HepG2 (cell line): ENCODE data around the gene RNU2-63P. TPM values are rescaled to one million over a fixed set of nuclear protein-coding genes. Genes with fewer than 3 reads are reported as not detected.

Source experiments
- ATAC-seq: fragments of 200-7000 bp; cut with Tn5 transposase; 3 replicates; pipeline ENCODE4 v1.9.1; 2020; ENCODE audit warnings: mild to moderate bottlenecking, moderate library complexity
- BruUV-seq: library from RNA; stranded (reverse); fragments of 400-500 nt; replicated peaks from 2 replicates; lab custom pipeline; 2021; lab: Mats Ljungman, UMichigan
- CTCF ChIA-PET: fragments of 300-600 bp; formaldehyde crosslinking; extraction: SDS; loops from one replicate; lab custom pipeline; 2021; ENCODE audit warnings: low total read pairs, inconsistent platforms, low intra/inter-chr PET ratio; lab: Yijun Ruan, JAX
- POLR2A ChIA-PET: fragments of 350-600 bp; sonication (Branson Sonifier 250); formaldehyde crosslinking; loops from one replicate; lab custom pipeline; 2020; ENCODE audit warnings: antibody characterized with exemption, inconsistent platforms; lab: Yijun Ruan, JAX
- DNase-seq: peaks from one replicate; pipeline ENCODE4 v3.0.0-alpha.2; 2015; ENCODE audit warnings: low spot score
- FAIRE-seq: peaks from 3 replicates; lab custom pipeline; 2011; peaks lifted over from hg19 to GRCh38; lab: Jason Lieb, UNC
- H2AFZ ChIP-seq: one replicate; pipeline ENCODE4 v1.6.1; 2011; ENCODE audit warnings: low read length, inconsistent platforms
- H3K27ac ChIP-seq: fragments of 300-600 bp; 3 replicates; pipeline ENCODE4 v1.8.0; 2011; ENCODE audit warnings: mixed run types, mild to moderate bottlenecking, mixed read lengths, low read length, inconsistent platforms; ENCODE audit not compliant: insufficient read depth; ENCODE audit errors: extremely low read length
- H3K27me3 ChIP-seq, 2 experiments: fragments of 200-600 bp in 1 of 2; 2 replicates in 1 of 2; 3 replicates in 1 of 2; pipeline versions ENCODE4 v1.6.0 to v1.8.0; 2011; ENCODE audit warnings: low read length in 2 of 2, mild to moderate bottlenecking in 2 of 2, moderate library complexity in 2 of 2, inconsistent platforms in 1 of 2; ENCODE audit not compliant: insufficient read depth in 2 of 2, control insufficient read depth in 1 of 2
- H3K36me3 ChIP-seq, 2 experiments: fragments of 200-600 bp in 1 of 2; replicated peaks in 1 of 2; 2 replicates in 1 of 2; 3 replicates in 1 of 2; pipeline versions ENCODE4 v1.5.1 to v1.8.0; 2011; ENCODE audit warnings: low read length in 2 of 2, inconsistent platforms in 1 of 2; ENCODE audit not compliant: insufficient read depth in 2 of 2, control insufficient read depth in 1 of 2
- H3K4me1 ChIP-seq: 2 replicates; pipeline ENCODE4 v1.5.1; 2012; ENCODE audit warnings: low read length, inconsistent platforms; ENCODE audit not compliant: insufficient read depth
- H3K4me2 ChIP-seq: 2 replicates; pipeline ENCODE4 v1.6.0; 2011; ENCODE audit warnings: low read depth, low read length, inconsistent platforms
- H3K4me3 ChIP-seq, 3 experiments: fragments of 200-600 bp in 1 of 3; sonication (generic), shearing (Covaris generic) in 1 of 3; replicated peaks in 1 of 3; 2 replicates each; pipeline ENCODE4 v1.5.1; 2011 to 2016; ENCODE audit warnings: low read length in 3 of 3, inconsistent platforms in 2 of 3, low read depth in 2 of 3, mild to moderate bottlenecking in 2 of 3, control low read depth in 1 of 3, mixed read lengths in 1 of 3; ENCODE audit not compliant: insufficient read depth in 1 of 3
- H3K79me2 ChIP-seq: one replicate; pipeline ENCODE4 v1.6.1; 2011; ENCODE audit warnings: low read length, inconsistent platforms; ENCODE audit not compliant: insufficient read depth
- H3K9ac ChIP-seq: 2 replicates; pipeline ENCODE4 v1.6.0; 2011; ENCODE audit warnings: mild to moderate bottlenecking, low read depth, low read length, inconsistent platforms; ENCODE audit not compliant: insufficient read depth
- H3K9me3 ChIP-seq: 2 replicates; pipeline ENCODE4 v1.5.1; 2012; ENCODE audit warnings: mild to moderate bottlenecking, low read length
- H4K20me1 ChIP-seq: 2 replicates; pipeline ENCODE4 v1.6.0; 2011; ENCODE audit warnings: inconsistent platforms, mild to moderate bottlenecking, low read length, moderate library complexity; ENCODE audit not compliant: insufficient read depth
- FOXP1 ChIP-seq, 2 experiments: fragments of 450-650 bp in 1 of 2; IDR thresholded peaks; 2 replicates each; pipeline ENCODE4 v1.6.1; 2017 to 2018; ENCODE audit warnings: antibody characterized with exemption in 1 of 2
- KLF16 ChIP-seq, 2 experiments: sonication (generic) in 1 of 2; formaldehyde crosslinking in 1 of 2; IDR thresholded peaks; 2 replicates each; pipeline versions ENCODE4 v1.6.1 to v1.8.0; 2016 to 2023; ENCODE audit warnings: missing genetic modification reagents in 2 of 2, missing compliant biosample characterization in 1 of 2
- NR2C2 ChIP-seq: sonication (generic); formaldehyde crosslinking; IDR thresholded peaks from 2 replicates; pipeline ENCODE4 v1.4.0; 2020; ENCODE audit warnings: missing genetic modification reagents, mild to moderate bottlenecking, moderate library complexity, borderline replicate concordance
- REXO4 ChIP-seq: sonication (generic); formaldehyde crosslinking; IDR thresholded peaks from 2 replicates; pipeline ENCODE4 v1.8.0; 2022; ENCODE audit warnings: missing genetic modification reagents, mild to moderate bottlenecking, borderline replicate concordance
- SMYD3 ChIP-seq: sonication (generic); formaldehyde crosslinking; IDR thresholded peaks from 2 replicates; pipeline ENCODE4 v1.8.1; 2023; ENCODE audit warnings: mild to moderate bottlenecking, missing genetic modification reagents
- ZC3H13 ChIP-seq: sonication (generic); formaldehyde crosslinking; IDR thresholded peaks from 2 replicates; pipeline ENCODE4 v1.8.1; 2023; ENCODE audit warnings: mild to moderate bottlenecking, missing genetic modification reagents, moderate library complexity
- ZNF160 ChIP-seq: sonication (generic); formaldehyde crosslinking; IDR thresholded peaks from 2 replicates; pipeline ENCODE4 v1.8.0; 2022; ENCODE audit warnings: mild to moderate bottlenecking, inconsistent platforms, missing genetic modification reagents
- ZNF382 ChIP-seq: sonication (generic); formaldehyde crosslinking; IDR thresholded peaks from 2 replicates; pipeline ENCODE4 v1.5.0; 2020; ENCODE audit warnings: missing genetic modification reagents, mild to moderate bottlenecking, borderline replicate concordance
- ZNF530 ChIP-seq: sonication (generic); formaldehyde crosslinking; IDR thresholded peaks from 2 replicates; pipeline ENCODE4 v1.5.0; 2020; ENCODE audit warnings: low read depth, mild to moderate bottlenecking, missing genetic modification reagents
- ZNF614 ChIP-seq: IDR thresholded peaks from 2 replicates; pipeline ENCODE4 v1.6.1; 2018; ENCODE audit warnings: missing biosample characterization, missing genetic modification reagents, inconsistent platforms, borderline replicate concordance
- ZNF660 ChIP-seq: sonication (generic); formaldehyde crosslinking; IDR thresholded peaks from 2 replicates; pipeline ENCODE4 v1.5.1; 2020; ENCODE audit warnings: mild to moderate bottlenecking, low read depth, missing genetic modification reagents, borderline replicate concordance
- ZNF709 ChIP-seq: sonication (generic); formaldehyde crosslinking; IDR thresholded peaks from 2 replicates; pipeline ENCODE4 v1.5.0; 2020; ENCODE audit warnings: mild to moderate bottlenecking, missing genetic modification reagents
- ZNF776 ChIP-seq: sonication (generic); formaldehyde crosslinking; IDR thresholded peaks from 2 replicates; pipeline ENCODE4 v1.4.0; 2020; ENCODE audit warnings: mild to moderate bottlenecking, missing genetic modification reagents
- ZNF878 ChIP-seq: sonication (generic); formaldehyde crosslinking; IDR thresholded peaks from 2 replicates; pipeline ENCODE4 v1.8.1; 2023; ENCODE audit warnings: mild to moderate bottlenecking, missing genetic modification reagents, moderate library complexity
- WGBS: methylation state at CpG from one replicate; pipeline ENCODE4 v1.1.6; 2017; ENCODE audit warnings: low lambda C conversion rate; 5-methylcytosine and 5-hydroxymethylcytosine counted together
- in situ Hi-C: cut with HindIII; loops from 2 replicates; pipeline ENCODE4 v1.10.0; 2017; ENCODE audit warnings: low pct_unique_long_range_greater_than_20kb; ENCODE audit not compliant: extremely low pct_ligation_motif_present
- intact Hi-C: fragments of 100-400 bp; cut with micrococcal nuclease; formaldehyde crosslinking; loops from one replicate; pipeline ENCODE4 v1.10.0; 2022; ENCODE audit not compliant: unreplicated experiment
- polyA plus RNA-seq, 8 experiments: library from polyadenylated mRNA; depleted of rRNA in 3 of 8; stranded (reverse) in 7 of 8; unstranded in 1 of 8; fragments of >200 nt; fragmentation: Illumina TruSeq in 4 of 8; extraction: Trizol in 4 of 8; gene quantifications; 2 replicates each; pipeline versions ENCODE4 v1.2.1 to v1.2.3, GENCODE V29; 2011 to 2016; ENCODE audit warnings: low read depth in 4 of 8, missing spikeins in 1 of 8, mixed read lengths in 1 of 8; ENCODE audit not compliant: insufficient read depth in 1 of 8
- total RNA-seq, 5 experiments: library from RNA; depleted of rRNA; stranded (reverse); fragments of >200 nt; fragmentation: Illumina TruSeq; extraction: Trizol; gene quantifications; 2 replicates each; pipeline ENCODE4 v1.2.3, GENCODE V29; 2016; ENCODE audit warnings: low read depth in 1 of 5
- TF ChIP-seq, protein P1 (sequence below): sonication (generic); formaldehyde crosslinking; IDR thresholded peaks from 2 replicates; pipeline ENCODE4 v1.4.0; 2020; ENCODE audit warnings: low read depth, mild to moderate bottlenecking, missing genetic modification reagents
- TF ChIP-seq, protein P2 (sequence below): sonication (generic); formaldehyde crosslinking; IDR thresholded peaks from 2 replicates; pipeline ENCODE4 v1.4.0; 2020; ENCODE audit warnings: mild to moderate bottlenecking, missing genetic modification reagents
- TF ChIP-seq, protein P3 (sequence below): sonication (generic); formaldehyde crosslinking; IDR thresholded peaks from 2 replicates; pipeline ENCODE4 v1.5.0; 2020; ENCODE audit warnings: missing genetic modification reagents, mild to moderate bottlenecking, borderline replicate concordance
- TF ChIP-seq, protein P4 (sequence below): IDR thresholded peaks from 2 replicates; pipeline ENCODE4 v1.6.1; 2016

Gene RNU2-63P
- total and polyA plus RNA-seq, 2 of the 13 experiments (the other 11 are each of a cell fraction or from before 2014, with no cell fraction given), result 6.8 TPM; not detected in 1

DNA sequence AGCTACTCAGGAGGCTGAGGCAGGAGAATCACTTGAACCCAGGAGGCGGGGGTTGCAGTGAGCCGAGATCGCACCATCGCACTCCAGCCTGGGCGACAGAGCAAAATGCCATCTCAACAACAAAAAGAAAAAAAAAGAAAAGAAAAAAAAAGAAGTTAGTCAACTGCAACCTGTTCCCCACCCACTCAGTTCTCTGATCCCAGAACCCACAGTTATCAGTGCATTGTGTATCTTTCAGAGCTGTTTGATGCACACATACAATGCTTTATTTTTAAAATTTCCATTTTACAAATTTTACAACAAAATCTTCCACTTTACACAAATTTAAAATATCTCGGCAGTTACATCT, 14.0 kb downstream of the RNU2-63P start:
- CTCF ChIA-PET, result interaction anchor here (1.5 to 1.7 kb wide), 2 partner anchors 58 to 157 kb away, joined by 4 to 7 read pairs; no protein-coding TSS in a partner anchor
- no TSS peak for BruUV-seq
- DNase-seq (no peak), FAIRE-seq (no peak), ATAC-seq (no peak)
- Histone ChIP-seq H4K20me1 (no peaks in the 10 kb centered on the region), H3K79me2 (no peaks in the 10 kb centered on the region), H3K27me3 (peaks cover 1 to 7% of the 10 kb centered on the region in 2 experiments; a peak in 1 of 5 replicates), H3K9me3 (no peaks in the 10 kb centered on the region), H3K4me1 (peaks cover 5% of the 10 kb centered on the region; the same call in 1 of the 2 replicates), H2AFZ (no peak overlapping the region), H3K9ac (no peak overlapping the region)
- 81% methylated on average over 6 of the region's 6 CpGs for WGBS
- intact Hi-C loops, result no loop called here
- in situ Hi-C loops, result no loop called here
- POLR2A ChIA-PET, result interaction anchor here (1.0 kb wide), 1 partner anchor 14 kb away, joined by 3 read pairs; the partner anchor contains the start of gene RNU2-63P
- TF ChIP-seq ZNF530 (CRISPR knock-in tag), result no peak
- TF ChIP-seq, protein P1, sequence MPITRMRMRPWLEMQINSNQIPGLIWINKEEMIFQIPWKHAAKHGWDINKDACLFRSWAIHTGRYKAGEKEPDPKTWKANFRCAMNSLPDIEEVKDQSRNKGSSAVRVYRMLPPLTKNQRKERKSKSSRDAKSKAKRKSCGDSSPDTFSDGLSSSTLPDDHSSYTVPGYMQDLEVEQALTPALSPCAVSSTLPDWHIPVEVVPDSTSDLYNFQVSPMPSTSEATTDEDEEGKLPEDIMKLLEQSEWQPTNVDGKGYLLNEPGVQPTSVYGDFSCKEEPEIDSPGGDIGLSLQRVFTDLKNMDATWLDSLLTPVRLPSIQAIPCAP (CRISPR knock-in tag), result no peak
- TF ChIP-seq NR2C2 (CRISPR knock-in tag), result no peak
- no peak for TF ChIP-seq ZNF776 (CRISPR knock-in tag)
- TF ChIP-seq ZNF160 (CRISPR knock-in tag), result no peak
- TF ChIP-seq ZNF614 (CRISPR knock-in tag), result no peak
- TF ChIP-seq ZNF878, result no peak
- no peak for TF ChIP-seq KLF16 (CRISPR knock-in tag; IDR thresholded peaks at IDR 0.05)
- TF ChIP-seq, protein P2, sequence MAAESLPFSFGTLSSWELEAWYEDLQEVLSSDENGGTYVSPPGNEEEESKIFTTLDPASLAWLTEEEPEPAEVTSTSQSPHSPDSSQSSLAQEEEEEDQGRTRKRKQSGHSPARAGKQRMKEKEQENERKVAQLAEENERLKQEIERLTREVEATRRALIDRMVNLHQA, result no peak
- no peak for TF ChIP-seq ZNF660 (CRISPR knock-in tag)
- no peak for TF ChIP-seq ZNF382 (CRISPR knock-in tag)
- TF ChIP-seq ZNF709 (CRISPR knock-in tag), result no peak
- TF ChIP-seq FOXP1 (IDR thresholded peaks at IDR 0.05), result no peak
- TF ChIP-seq FOXP1 (CRISPR knock-in tag; IDR thresholded peaks at IDR 0.05), result no peak
- TF ChIP-seq, protein P3, sequence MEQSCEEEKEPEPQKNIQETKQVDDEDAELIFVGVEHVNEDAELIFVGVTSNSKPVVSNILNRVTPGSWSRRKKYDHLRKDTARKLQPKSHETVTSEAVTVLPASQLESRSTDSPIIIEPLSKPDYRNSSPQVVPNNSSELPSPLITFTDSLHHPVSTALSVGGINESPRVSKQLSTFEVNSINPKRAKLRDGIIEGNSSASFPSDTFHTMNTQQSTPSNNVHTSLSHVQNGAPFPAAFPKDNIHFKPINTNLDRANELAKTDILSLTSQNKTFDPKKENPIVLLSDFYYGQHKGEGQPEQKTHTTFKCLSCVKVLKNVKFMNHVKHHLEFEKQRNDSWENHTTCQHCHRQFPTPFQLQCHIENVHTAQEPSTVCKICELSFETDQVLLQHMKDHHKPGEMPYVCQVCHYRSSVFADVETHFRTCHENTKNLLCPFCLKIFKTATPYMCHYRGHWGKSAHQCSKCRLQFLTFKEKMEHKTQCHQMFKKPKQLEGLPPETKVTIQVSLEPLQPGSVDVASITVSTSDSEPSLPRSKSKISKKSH (CRISPR knock-in tag), result no peak
- no peak for TF ChIP-seq ZC3H13
- no peak for TF ChIP-seq SMYD3
- TF ChIP-seq, protein P4, sequence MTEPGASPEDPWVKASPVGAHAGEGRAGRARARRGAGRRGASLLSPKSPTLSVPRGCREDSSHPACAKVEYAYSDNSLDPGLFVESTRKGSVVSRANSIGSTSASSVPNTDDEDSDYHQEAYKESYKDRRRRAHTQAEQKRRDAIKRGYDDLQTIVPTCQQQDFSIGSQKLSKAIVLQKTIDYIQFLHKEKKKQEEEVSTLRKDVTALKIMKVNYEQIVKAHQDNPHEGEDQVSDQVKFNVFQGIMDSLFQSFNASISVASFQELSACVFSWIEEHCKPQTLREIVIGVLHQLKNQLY (CRISPR knock-in tag), result no peak
- no peak for TF ChIP-seq REXO4 (CRISPR knock-in tag)
- TF ChIP-seq, all 625 proteins: peak for 0
- Histone ChIP-seq H3K27ac (no peak overlapping the region), H3K36me3 (no peaks in the 10 kb centered on the region), H3K4me2 (no peak overlapping the region), H3K4me3 (no peak overlapping the region)
